GM23248 (cell line): ENCODE measurements around the gene MMS22L.

Experiments used
- EZH2 ChIP-seq: fragments of 200-600 bp; sonication (generic); IDR thresholded peaks from 2 replicates; pipeline ENCODE4 v1.6.1; 2018; ENCODE audit warnings: antibody characterized with exemption, mild to moderate bottlenecking; ENCODE audit not compliant: insufficient read depth, poor library complexity, severe bottlenecking
- EZH2phosphoT487 ChIP-seq: fragments of 200-600 bp; sonication (generic); IDR thresholded peaks from 2 replicates; pipeline ENCODE4 v1.6.1; 2018; ENCODE audit warnings: antibody characterized with exemption, moderate library complexity, mild to moderate bottlenecking, low read depth; ENCODE audit not compliant: insufficient read depth

- no peak for TF ChIP-seq EZH2phosphoT487
- TF ChIP-seq EZH2, result no peak
Measured at GRCh38 chr6:97203343-97203742, 79.7 kb downstream of the MMS22L start.
